Keratinocyte (primary cell): ENCODE measurements around the gene IQCE. TPM values are rescaled to one million over a fixed set of nuclear protein-coding genes. Genes with fewer than 3 reads are reported as not detected.

ENCODE experiments used
- DNase-seq: peaks from one replicate; pipeline ENCODE4 v3.0.0-alpha.2; 2011; ENCODE audit warnings: low read depth, missing footprints, low spot score
- FAIRE-seq: peaks from 2 replicates; lab custom pipeline; 2011; peaks lifted over from hg19 to GRCh38; lab: Jason Lieb, UNC
- H2AFZ ChIP-seq: 2 replicates; pipeline ENCODE4 v1.6.0; 2012; ENCODE audit warnings: low read length, control low read depth, inconsistent platforms; ENCODE audit not compliant: control insufficient read depth
- H3K27ac ChIP-seq: 2 replicates; pipeline ENCODE4 v1.5.1; 2011; ENCODE audit warnings: low read length; ENCODE audit not compliant: control insufficient read depth, insufficient read depth
- H3K27me3 ChIP-seq: 3 replicates; pipeline ENCODE4 v1.6.0; 2011; ENCODE audit warnings: low read length; ENCODE audit not compliant: control insufficient read depth, insufficient read depth; ENCODE audit errors: extremely low read depth
- H3K36me3 ChIP-seq, 2 experiments: 2 replicates in 1 of 2; 3 replicates in 1 of 2; pipeline ENCODE4 v1.5.1; 2011; ENCODE audit warnings: low read length in 2 of 2, mild to moderate bottlenecking in 1 of 2; ENCODE audit not compliant: control insufficient read depth in 2 of 2, insufficient read depth in 2 of 2; ENCODE audit errors: extremely low read depth in 1 of 2
- H3K4me1 ChIP-seq: 3 replicates; pipeline ENCODE4 v1.5.1; 2011; ENCODE audit warnings: low read length; ENCODE audit not compliant: control insufficient read depth, insufficient read depth; ENCODE audit errors: extremely low read depth
- H3K4me2 ChIP-seq: 3 replicates; pipeline ENCODE4 v1.6.0; 2011; ENCODE audit warnings: low read depth, low read length; ENCODE audit not compliant: control insufficient read depth, insufficient read depth; ENCODE audit errors: extremely low read depth
- H3K4me3 ChIP-seq, 3 experiments: fragments of 200-600 bp in 1 of 3; sonication (generic) in 1 of 3; 2 replicates in 2 of 3; 3 replicates in 1 of 3; pipeline ENCODE4 v1.5.1; 2011 to 2016; ENCODE audit warnings: low read length in 3 of 3, mild to moderate bottlenecking in 3 of 3, control low read depth in 2 of 3, inconsistent platforms in 1 of 3, low read depth in 1 of 3, mixed read lengths in 1 of 3, mixed run types in 1 of 3, moderate library complexity in 1 of 3; ENCODE audit not compliant: control insufficient read depth in 2 of 3, insufficient read depth in 2 of 3; ENCODE audit errors: extremely low read depth in 1 of 3
- H3K79me2 ChIP-seq: 2 replicates; pipeline ENCODE4 v1.6.0; 2012; ENCODE audit warnings: low read length; ENCODE audit not compliant: control insufficient read depth, insufficient read depth
- H3K9ac ChIP-seq: 3 replicates; pipeline ENCODE4 v1.6.0; 2011; ENCODE audit warnings: low read length; ENCODE audit not compliant: control insufficient read depth, insufficient read depth; ENCODE audit errors: extremely low read depth
- H3K9me1 ChIP-seq: 3 replicates; pipeline ENCODE4 v1.6.0; 2011; ENCODE audit warnings: low read length; ENCODE audit not compliant: control insufficient read depth, insufficient read depth; ENCODE audit errors: extremely low read depth
- H3K9me3 ChIP-seq: 2 replicates; pipeline ENCODE4 v1.5.1; 2012; ENCODE audit warnings: low read depth, low read length; ENCODE audit not compliant: control insufficient read depth
- H4K20me1 ChIP-seq: 3 replicates; pipeline ENCODE4 v1.6.0; 2011; ENCODE audit warnings: low read length; ENCODE audit not compliant: control insufficient read depth, insufficient read depth; ENCODE audit errors: extremely low read depth
- CTCF ChIP-seq, 3 experiments: IDR thresholded peaks in 1 of 3; conservative IDR thresholded peaks in 1 of 3; optimal IDR thresholded peaks in 1 of 3; 2 replicates in 2 of 3; 3 replicates in 1 of 3; pipeline versions ENCODE3 to v1.5.1; 2011; ENCODE audit warnings: low read length in 3 of 3, mild to moderate bottlenecking in 3 of 3, moderate library complexity in 2 of 3, control low read depth in 1 of 3, inconsistent platforms in 1 of 3; ENCODE audit not compliant: insufficient read depth in 2 of 3; ENCODE audit errors: extremely low read depth in 1 of 3
- EZH2 ChIP-seq: IDR thresholded peaks from one replicate; pipeline ENCODE4 v1.6.1; 2012; ENCODE audit warnings: inconsistent platforms, mild to moderate bottlenecking, low read length, moderate library complexity
- dilution Hi-C: fragments of 300-500 bp; cut with MboI; formaldehyde crosslinking; loops from one replicate; pipeline ENCODE4 v1.7.0; 2020; ENCODE audit warnings: low sequenced_read_pairs; ENCODE audit not compliant: extremely low pct_ligation_motif_present
- polyA plus RNA-seq, 5 experiments: library from polyadenylated mRNA; depleted of rRNA in 3 of 5; stranded (reverse) in 3 of 5; stranded (forward) in 1 of 5; unstranded in 1 of 5; fragments of >200 nt; gene quantifications; 1 replicate in 1 of 5; 2 replicates in 3 of 5; 3 replicates in 1 of 5; pipeline versions ENCODE4 v1.2.1 to v1.2.3, GENCODE V29; 2011 to 2012; ENCODE audit warnings: missing spikeins in 2 of 5, low read depth in 1 of 5, low replicate concordance in 1 of 5

IQCE gene
- polyA plus RNA-seq, 1 donor (not counting 4 experiments of a cell fraction or from before 2014, with no cell fraction given), result 5.2 TPM

- Histone ChIP-seq H3K4me2 (no peak overlapping the region), H3K9ac (no peak overlapping the region), H4K20me1 (no peaks in the 10 kb centered on the region), H3K9me1 (no peaks in the 10 kb centered on the region), H3K27me3 (no peaks in the 10 kb centered on the region), H3K9me3 (no peaks in the 10 kb centered on the region), H2AFZ (no peak overlapping the region), H3K36me3 (peaks cover 3 to 8% of the 10 kb centered on the region in 2 experiments), H3K27ac (no peak overlapping the region), H3K4me3 (no peak overlapping the region), H3K4me1 (peaks cover 15% of the 10 kb centered on the region), H3K79me2 (peaks cover 19% of the 10 kb centered on the region)
- dilution Hi-C loops, result no loop called here
- DNase-seq (no peak), FAIRE-seq (no peak)
- no peak for TF ChIP-seq CTCF (optimal IDR thresholded peaks at IDR 0.05 in 1 of 3, IDR thresholded peaks at IDR 0.05 in 1 of 3, conservative IDR thresholded peaks at IDR 0.05 in 1 of 3; ENCODE audit: extremely low read depth in 1 of 3, insufficient read depth in 2 of 3, low read length in 3 of 3)
- no peak for TF ChIP-seq EZH2
Observed at GRCh38 chr7:2644562-2645273, 85.9 kb downstream of the IQCE start.

- FAIRE-seq, result no peak
Observed at GRCh38 chr7:2645274-2645868, 86.6 kb downstream of the IQCE start.

More at GRCh38 chr7:2645274-2645868, 86.6 kb downstream of the IQCE start:
- dilution Hi-C loops, result no loop called here
- Histone ChIP-seq H3K4me3 (no peak overlapping the region), H3K4me2 (no peak overlapping the region), H3K79me2 (peaks cover 14% of the 10 kb centered on the region), H3K9me1 (no peaks in the 10 kb centered on the region), H4K20me1 (no peaks in the 10 kb centered on the region), H3K27ac (no peak overlapping the region), H3K9me3 (no peaks in the 10 kb centered on the region), H3K36me3 (peaks cover 3 to 11% of the 10 kb centered on the region in 2 experiments), H3K27me3 (no peaks in the 10 kb centered on the region), H3K9ac (no peak overlapping the region), H2AFZ (no peak overlapping the region), H3K4me1 (peaks cover 15% of the 10 kb centered on the region)
- no peak for DNase-seq
- TF ChIP-seq EZH2 (no peak), CTCF (optimal IDR thresholded peaks at IDR 0.05 in 1 of 3, IDR thresholded peaks at IDR 0.05 in 1 of 3, conservative IDR thresholded peaks at IDR 0.05 in 1 of 3; ENCODE audit: extremely low read depth in 1 of 3, insufficient read depth in 2 of 3, low read length in 3 of 3) (no peak)
